ENCODE data around the gene C3orf49.

Gene C3orf49

DNA sequence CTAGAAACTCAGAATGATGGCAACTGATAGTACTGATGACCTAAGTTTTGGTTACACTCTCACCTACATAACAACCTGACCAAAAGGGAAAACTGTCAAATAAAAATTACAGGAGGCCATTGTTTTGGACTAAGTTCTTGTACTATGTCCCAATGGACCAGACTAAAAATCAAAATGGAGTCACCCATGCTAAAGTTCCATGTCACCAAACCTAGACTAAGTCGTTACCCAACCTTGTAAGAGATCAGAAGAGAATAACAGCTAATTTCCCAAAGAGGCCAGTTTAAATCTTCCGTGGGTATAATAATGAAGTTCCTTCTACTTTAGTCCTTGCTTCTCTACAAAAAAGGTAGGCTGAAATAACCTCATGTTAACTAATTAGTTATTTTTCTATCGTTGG, 32.2 kb downstream of the C3orf49 start:
- no peak for DNase-seq (ENCODE audit: low read depth)

DNA sequence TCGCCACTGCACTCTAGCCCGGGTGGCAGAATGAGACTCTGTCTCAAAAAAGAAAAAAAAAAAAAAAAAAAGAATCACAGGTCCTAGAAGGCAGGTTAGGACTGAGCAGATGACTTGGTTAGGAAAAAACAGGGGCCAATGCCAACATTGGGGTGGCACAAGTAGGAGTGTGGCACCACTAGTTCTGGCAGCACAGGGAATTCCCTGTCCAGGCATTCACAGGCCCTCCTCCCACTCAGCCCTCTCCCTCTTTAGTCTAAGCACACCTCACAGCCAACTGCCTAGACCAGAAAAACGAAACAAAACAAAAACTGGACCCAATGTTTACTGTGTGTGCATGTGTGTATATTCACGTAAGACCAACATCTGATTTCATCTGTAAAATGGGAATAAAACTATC, 34.0 kb downstream of the C3orf49 start:
- DNase-seq (ENCODE audit: low read depth), result no peak

DNA sequence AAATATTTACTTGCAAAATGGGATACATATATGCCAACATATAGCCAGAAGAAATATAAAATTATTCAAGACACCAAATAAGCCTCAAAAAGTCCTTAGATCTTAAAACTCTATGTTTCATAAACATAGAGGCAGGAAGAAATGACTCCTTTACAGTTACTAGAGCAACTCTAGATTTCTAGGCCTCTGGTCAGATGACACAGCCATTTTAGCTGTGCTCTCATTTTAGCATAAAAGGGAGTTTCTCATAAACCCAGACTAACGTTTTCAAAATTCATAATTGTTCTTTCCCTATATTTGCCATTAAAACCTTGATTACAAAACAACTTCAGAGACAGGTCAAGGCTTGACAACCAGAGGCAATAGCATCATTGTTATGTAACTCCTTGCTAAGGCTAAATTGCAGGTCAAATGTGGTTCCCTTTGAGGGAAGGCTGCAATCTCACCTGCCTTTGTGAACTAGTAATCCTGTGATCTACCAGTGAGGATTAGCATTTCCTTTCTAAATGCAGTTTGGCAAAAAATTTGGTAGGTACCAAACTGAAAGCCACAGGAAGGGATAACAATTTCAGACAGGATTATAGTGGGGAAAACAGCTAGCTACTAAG, 36.3 kb downstream of the C3orf49 start:
- no peak for DNase-seq (ENCODE audit: low read depth)

DNA sequence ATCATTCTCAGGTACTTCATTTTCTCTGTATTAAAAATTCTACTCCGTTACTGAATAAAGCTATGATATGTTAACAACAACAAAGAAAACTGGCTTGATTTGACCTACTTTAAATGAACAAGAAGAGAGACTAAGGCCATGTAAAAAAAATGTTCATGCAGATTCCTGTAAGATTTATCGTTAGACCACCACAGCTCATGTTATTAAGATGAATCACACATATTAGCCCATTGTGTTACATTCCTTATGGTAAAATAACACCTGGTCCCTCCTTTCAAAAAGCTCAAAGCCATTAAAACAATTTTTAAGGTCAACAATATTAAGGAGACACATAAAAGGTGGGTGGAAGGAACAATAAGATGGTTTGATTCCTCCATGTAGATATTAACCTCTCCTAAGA, 38.2 kb downstream of the C3orf49 start:
- no peak for DNase-seq (ENCODE audit: low read depth)

DNA sequence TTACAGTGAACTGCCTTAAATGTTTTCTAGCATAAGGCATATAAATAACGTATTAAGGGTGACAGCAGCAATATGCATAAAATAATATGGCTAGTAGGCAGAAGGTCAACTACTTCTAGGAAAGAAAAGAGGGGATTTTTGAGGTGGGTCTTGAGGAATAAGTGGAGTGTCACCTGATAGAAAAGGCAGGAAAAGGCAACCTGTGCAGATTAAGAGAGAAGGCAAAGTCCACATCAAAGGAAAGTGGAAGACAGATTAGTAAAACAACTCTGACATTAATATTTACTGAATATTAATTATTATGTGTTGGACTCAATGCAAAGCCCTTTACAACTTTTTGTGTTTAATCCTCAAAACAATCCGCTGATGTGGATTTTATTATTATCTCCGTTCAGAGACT, 41.7 kb downstream of the C3orf49 start:
- DNase-seq (ENCODE audit: low read depth), result no peak

DNA sequence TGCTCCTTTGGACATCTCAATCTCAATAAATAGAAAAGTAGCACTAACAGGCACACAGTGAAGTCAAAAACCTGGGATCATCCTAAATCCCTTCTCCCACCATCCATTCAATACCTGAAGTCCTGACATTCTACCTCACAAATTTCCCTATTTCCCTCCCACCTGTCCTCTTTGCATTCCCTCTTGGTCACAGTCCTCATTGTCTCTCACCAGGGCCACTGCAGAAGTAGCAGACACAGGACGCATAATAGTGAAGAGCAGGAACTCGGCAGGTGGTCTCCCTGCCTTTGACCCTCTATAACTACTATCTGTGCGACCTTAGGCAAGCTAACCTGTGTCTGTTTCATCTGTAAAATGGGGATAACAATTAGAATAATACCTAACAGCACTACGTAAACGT, 42.2 kb downstream of the C3orf49 start:
- DNase-seq (ENCODE audit: low read depth), result no peak

DNA sequence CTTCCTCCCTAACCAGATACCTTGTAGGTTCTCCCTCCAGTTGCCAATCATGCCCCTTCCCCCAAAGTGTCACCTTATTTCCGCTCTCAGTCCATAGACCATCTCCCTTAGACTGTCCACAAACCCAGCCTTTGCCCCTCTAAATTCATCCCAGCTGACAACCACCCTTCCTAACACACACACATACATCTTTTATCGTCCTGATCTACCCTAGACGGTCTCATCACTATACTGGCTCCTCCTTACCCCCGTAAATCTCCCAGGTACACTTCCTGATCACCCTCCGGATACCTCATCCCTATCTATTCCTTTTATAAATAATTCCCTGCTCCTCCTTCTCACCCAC, 43.7 kb downstream of the C3orf49 start:
- no peak for DNase-seq (ENCODE audit: low read depth)

DNA sequence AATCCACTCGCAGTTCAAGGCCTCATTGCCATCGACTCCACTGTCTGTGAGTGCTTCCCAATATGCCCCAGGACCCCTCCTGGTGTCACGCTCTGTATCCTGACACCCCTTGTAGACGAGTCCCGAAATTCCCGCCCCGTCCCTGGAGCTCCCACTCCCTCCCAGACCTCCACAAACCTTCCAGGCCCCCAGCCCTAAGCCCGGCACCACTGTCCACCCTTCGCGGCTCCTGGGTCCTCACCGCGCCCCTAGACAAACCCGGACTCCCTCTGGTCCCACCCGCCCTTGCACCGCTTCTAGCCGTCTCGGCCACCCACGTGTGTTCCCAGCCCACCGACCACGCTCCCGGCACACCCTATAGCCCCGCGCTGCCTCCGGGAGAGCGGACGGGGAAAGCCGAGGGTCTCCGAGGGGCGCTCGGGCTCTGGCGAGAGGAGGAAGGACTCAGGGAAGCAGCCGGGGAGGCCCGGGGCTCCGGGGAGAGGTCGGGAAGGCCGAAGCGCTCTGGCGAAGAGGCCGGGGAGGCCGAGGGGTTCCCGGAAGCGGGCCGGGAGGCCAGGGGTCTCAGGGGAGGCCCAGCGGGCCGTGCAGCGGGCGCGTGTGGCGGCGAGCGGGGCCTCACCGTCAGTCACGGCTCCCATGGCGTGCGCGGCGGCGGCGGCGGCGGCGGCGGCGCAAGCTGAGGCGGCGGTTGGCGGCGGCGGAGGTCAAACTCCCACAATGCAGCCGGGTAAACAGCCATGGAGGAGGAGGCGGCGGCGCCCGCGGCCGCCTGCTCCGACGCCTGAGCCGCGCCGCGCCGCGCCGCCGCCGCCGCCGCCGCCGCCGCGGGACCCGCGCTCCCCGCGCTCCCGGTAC, 44.3 kb downstream of the C3orf49 start, which contains the start of the genes ATXN7 and THOC7:
Gene ATXN7, plus strand, starts transcription at position 718 of the 858 bp plus-strand sequence. CDS start 48,732 bp downstream, outside the sequence.
Gene THOC7, minus strand, starts transcription at position 656 of the 858 bp plus-strand sequence. Its CDS starts 15 bp downstream, at position 641.
- peak; percentile 61 for DNase-seq (ENCODE audit: low read depth)

DNA sequence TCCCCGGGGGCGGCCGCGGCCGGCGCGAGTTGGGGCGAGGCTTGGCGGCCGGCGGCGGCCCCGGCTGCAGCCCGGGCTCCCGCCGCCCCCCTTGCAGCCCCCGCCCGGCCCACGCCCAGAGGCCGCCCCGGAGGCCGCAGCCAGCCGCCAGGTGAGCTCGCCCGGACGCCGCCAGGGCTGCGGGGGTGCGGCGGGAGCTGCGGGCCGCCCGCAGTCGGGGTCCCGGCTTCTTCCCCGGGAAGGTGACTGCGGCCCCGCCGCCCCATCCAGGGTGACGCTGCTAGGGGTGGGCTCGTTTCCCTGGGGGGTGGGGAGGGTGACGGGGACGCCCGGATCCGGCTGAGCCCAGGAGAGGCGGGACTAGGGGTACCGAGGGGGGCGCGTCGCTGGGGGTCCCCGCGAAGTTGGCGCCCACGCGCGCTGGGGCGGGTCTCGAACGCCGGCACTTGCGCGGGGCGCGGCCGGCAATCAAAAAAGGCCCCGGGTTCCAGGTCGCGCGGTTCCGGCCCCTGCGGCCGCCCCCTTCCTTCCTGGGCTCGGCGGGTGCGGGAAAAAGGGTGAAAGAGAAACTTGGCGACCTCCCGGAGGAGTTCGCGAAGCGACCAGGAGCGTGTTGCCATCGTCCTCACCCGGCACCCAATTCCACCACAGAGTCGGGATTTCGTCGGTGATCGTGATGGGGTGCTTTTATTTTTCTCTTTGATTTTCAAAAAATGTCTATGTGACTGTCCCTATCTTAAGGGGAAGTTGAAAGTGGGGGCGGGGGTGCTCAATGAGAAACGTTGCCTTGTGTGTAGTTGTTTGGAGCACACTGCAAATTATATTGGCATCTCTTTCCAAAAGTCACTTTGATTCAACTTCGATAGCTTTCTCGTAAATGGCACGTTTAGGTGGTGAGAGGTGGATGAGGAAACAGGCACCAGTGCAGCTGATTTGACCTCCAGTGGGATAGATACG, 45.2 kb downstream of the C3orf49 start:
- peak; percentile 43 for DNase-seq (ENCODE audit: low read depth)

DNA sequence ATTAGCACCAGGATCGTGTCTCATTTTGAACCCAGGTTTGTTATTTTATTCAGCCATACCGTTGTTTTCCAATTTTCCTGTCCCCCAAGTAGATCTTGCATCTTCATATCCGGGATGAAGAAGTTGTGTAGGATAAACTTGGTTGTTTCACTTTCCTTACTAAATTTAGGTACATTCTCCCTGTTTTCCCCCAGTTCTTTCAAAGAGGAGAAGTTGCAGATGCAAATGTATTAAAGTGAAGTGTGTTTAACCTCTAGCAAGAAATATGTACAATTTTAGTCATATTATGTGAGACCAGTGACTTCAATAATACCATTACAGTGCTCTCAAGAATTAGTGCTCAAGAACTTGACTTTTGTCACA, 45.8 kb downstream of the C3orf49 start:
- DNase-seq (ENCODE audit: low read depth), result no peak

DNA sequence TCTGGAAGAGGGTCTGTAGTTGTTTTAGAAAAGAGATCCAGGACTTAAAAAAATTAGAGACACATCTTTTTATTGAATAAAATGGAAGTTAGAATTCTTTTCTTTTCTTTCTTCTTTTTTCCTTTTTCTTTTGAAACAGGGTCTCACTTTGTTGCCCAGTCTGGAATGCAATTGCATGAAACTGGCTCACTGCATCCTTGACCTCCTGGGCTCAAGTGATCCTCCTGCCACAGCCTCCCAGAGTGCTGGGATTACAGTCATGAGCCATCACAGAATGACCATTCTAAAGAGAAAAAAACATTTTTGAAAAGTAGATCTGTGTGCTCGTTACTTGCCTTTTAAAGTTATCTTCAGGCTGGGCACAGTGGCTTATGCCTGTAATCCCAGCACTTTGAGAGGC, 48.1 kb downstream of the C3orf49 start:
- DNase-seq (ENCODE audit: low read depth), result no peak

DNA sequence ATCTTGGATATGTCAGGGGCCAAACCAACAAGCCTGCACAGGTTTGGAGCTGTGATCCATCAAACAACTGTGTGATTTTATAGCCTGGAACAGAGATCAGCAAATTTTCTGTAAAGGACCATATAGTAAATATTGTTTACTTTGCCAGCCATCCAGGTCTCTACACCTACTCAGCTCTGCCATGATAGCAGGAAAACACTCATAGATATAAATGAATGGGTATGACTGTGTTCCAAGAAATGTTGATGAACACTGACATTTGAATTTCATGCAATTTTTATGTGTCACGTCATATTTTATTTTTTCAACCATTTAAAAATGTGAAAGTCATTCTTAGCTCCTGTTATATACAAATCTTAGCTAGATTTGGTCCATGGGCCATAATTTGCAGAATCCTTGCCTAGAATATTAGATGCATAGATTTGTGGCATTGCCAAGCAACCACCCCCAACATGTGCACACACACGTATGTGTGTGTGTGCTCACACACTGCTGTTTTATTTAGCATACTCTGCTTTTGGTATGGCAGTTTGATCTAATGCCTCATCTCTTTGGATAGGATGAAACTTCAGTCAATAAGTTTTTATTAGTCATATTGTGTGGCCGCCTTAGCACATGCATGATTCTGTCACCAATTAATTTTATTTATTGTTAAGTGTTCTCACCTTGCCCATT, 51.0 kb downstream of the C3orf49 start:
- DNase-seq (ENCODE audit: low read depth), result no peak

DNA sequence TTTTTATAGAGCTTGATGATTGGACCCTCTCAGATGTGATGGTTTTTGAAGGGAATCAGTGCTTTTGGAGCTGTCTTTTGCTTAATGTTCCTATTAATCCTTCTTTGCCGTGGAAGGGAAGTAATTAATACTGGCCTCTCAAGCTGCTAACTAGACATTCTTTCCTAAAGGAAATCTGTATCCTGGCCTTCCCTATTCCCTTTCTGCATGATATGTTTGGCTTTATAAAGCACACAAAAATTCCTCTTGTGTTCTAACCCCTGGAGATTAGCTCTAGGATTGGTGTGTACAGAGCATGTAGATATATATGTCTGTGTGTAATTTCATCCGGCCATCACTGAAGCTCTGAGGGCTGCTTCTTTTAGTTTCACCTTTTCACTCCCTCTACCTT, 51.5 kb downstream of the C3orf49 start:
- no peak for DNase-seq (ENCODE audit: low read depth)

DNA sequence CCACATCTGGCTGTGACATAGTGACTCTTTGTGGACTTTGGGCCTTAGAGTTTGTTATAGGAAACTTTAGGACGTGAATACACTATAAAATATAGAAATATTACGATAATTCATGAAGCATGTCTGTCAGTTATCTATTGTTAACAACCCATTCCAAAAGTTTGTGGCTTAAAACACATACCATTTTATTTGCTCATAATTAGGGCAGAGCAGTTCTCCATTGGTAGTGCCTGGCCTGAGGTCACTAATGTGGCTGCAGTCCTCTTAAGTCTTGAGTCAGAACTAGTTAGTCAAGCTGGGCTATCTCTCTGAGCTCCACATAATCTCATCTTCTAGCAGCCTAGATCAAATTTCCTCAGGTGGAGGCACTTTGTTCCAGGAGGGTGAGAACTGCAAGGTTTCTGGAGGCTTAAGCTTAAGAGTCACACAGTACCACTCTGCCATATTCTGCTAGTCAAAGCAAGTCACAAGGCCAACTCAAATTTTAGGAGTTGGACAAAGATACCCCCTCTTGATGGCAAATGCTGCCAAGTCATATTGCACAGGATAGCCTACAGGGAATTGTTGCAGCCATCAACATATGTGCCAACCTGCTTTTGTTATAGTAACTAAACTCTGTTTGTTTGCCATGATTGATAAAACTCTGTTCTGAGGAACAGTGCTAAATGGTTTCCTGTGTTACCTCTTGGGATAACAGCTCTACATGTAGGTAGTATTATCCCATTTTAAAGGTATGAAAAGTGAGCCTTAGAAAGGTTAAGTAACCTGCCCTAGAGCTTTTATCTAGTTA, 53.2 kb downstream of the C3orf49 start:
- no peak for DNase-seq (ENCODE audit: low read depth)

DNA sequence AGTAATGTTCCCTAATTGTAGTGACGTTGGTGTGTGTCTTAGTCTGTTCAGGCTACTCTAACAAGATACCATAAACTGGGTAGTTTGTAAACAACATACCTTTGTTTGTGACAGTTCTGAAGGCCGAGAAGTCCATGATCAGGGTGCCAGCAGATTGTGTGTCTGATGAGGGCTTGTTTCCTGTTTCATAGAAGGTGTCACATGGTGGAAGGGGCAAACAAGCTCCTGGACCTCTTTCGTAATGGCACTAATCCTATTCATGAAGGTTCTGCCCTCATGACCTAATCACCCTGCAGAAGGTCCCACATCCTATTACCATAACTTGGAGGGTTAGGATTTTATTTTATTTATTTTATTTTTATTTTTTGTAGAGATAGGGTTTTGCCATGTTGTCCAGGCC, 55.7 kb downstream of the C3orf49 start:
- DNase-seq (ENCODE audit: low read depth), result no peak

DNA sequence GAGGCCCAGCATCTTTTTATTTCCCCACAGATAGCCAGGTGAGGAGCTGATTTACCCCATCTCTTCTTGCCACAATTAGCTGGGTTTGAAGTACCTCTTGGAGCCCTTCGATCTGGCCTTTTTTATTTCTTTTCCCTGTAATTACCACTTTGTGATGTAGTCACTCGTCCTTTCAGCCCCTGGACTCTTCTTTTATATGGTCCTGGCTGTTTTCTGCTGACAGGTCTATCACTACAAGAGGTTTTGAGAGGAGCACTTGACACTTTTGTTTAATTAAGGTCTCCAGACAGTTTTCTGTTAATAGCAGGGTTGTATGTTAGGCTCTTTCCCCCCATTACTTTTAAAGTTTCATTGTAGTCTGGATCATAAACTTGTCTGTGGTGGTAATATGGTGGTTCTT, 56.4 kb downstream of the C3orf49 start:
- DNase-seq (ENCODE audit: low read depth), result no peak

DNA sequence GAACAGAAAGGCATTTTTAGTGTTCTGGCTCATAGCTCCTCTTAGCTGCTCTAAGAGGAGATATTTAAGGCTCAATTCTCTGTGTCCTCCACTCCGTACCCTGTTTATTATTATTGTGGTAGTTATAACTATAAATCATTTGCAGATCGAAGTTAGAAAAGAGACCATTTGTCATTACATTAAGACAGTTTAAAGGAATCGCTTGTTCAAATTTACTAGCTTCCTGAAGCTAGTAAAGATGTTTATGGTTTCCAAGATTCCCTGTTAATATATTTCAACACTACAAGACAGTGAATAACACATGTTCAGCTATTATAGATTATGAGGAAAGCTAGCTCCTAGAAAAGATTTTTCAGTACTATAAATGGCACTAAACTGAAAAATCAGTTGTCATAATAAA, 57.2 kb downstream of the C3orf49 start:
- DNase-seq (ENCODE audit: low read depth), result no peak

DNA sequence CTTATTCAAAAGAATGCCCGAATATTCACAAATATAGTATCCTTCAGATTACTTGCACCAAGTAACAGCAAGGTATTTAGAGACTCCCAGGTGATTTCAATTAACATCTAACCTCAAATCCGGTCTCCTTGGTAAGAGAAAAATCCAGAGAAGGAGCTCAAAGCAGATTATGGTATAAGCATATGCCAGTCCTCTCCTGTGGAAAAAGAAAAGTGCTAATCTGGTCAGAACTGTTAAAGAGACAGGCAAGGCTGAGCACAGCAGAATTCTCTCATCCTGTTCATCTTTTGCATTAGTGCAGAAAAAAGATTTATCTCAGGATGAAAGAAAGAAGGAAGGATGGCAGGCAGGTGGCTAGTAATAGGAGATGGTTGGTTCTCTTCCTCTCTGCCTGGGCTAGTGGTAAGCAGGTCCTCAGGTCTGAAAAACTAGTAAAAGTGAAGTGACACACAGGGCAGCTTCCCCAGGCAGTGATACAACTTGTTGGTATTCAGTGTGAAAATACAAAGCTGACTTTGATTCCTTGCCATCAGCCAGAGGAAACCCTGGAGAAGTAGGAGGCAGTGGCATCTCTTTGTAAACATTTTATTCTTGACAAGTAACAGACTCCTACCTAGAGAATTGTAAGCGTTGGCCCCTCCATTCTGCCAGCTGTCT, 58.8 kb downstream of the C3orf49 start:
- no peak for DNase-seq (ENCODE audit: low read depth)

DNA sequence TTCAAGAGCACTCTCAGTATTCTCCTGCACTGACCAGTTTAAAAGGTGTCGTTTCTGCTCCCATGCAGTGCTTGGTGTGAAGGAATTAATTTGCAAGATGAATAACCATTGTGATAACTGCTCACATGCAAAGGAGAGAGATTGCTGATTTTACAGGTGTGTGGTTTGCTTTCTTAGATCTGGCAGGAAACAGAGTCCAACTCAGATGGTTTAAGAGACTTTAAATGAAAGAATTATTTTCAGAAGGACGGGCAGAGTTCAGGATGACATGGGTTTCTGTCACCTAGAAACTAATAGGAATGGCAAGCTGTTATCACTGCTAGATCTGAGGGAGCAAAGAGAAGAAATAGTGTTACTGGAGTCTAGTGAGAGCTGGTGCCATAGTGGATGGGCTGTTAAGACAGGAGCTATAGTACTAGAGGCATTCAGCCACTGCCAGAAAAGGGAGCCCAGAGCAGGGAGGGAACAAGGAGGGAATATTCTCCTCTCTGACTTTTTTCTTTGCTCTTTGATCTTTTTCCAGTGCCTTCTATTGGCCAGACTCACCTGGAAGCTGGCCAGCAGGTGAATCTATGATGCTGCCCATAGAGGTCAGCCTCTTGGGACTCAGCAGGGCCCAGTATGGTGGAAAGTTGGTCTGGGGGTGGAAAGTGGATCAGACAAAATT, 59.4 kb downstream of the C3orf49 start:
- no peak for DNase-seq (ENCODE audit: low read depth)

DNA sequence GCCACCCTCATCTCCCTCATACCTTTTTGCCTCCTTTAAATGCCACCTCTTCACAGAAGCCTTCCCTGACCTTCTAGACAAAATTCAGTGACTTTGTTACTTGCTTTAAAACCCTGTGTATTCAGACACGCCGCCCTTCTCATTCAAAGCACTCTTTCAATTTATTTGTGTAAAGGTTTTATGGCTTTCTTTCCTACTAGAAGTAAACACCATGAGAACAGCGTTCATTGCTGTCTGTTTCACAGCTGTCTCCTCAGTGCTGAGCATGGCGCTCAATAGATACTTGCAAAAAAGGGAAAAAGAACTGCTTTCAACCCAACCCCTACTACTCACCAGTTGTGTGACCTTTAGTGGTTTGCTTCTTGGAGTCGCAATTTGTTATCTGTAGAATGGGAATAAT, 61.6 kb downstream of the C3orf49 start:
- no peak for DNase-seq (ENCODE audit: low read depth)

Data from activated T-cell treated with anti-CD3 and anti-CD28 coated beads for 48 hours (primary cell).